HEK293 (cell line): Measurements from ENCODE around the gene SERINC1.

ENCODE experiments used
- CTCF ChIP-seq: fragments of 450-650 bp; formaldehyde crosslinking; IDR thresholded peaks from 2 replicates; pipeline ENCODE4 v1.5.1; 2016; ENCODE audit warnings: missing biosample characterization, missing genetic modification characterization
- HOXA7 ChIP-seq: sonication (generic); formaldehyde crosslinking; IDR thresholded peaks from 2 replicates; pipeline ENCODE4 v1.8.1; 2022; ENCODE audit warnings: missing genetic modification reagents, borderline replicate concordance
- MYNN ChIP-seq: fragments of 450-650 bp; formaldehyde crosslinking; IDR thresholded peaks from 2 replicates; pipeline ENCODE4 v1.5.1; 2016; ENCODE audit warnings: missing biosample characterization, missing genetic modification characterization, borderline replicate concordance
- PRDM1 ChIP-seq: fragments of 450-650 bp; formaldehyde crosslinking; IDR thresholded peaks from 2 replicates; pipeline ENCODE4; 2016; ENCODE audit warnings: missing biosample characterization, missing genetic modification characterization
- PRDM10 ChIP-seq: fragments of 450-650 bp; formaldehyde crosslinking; IDR thresholded peaks from 2 replicates; pipeline ENCODE4 v1.5.1; 2016; ENCODE audit warnings: missing biosample characterization, missing genetic modification characterization
- ZBTB17 ChIP-seq: fragments of 450-650 bp; formaldehyde crosslinking; IDR thresholded peaks from 2 replicates; pipeline ENCODE4 v1.5.1; 2016; ENCODE audit warnings: missing biosample characterization, missing genetic modification characterization
- ZBTB26 ChIP-seq: fragments of 450-650 bp; formaldehyde crosslinking; optimal IDR thresholded peaks from 2 replicates; pipeline ENCODE3; 2016; ENCODE audit warnings: missing biosample characterization, mild to moderate bottlenecking, missing genetic modification characterization
- ZBTB49 ChIP-seq: fragments of 450-650 bp; formaldehyde crosslinking; IDR thresholded peaks from 2 replicates; pipeline ENCODE4 v1.5.1; 2016; ENCODE audit warnings: missing biosample characterization, missing genetic modification characterization, low read depth
- ZNF121 ChIP-seq: fragments of 450-650 bp; formaldehyde crosslinking; IDR thresholded peaks from 2 replicates; pipeline ENCODE4 v1.5.1; 2016; ENCODE audit warnings: missing biosample characterization, missing genetic modification characterization
- ZNF138 ChIP-seq: fragments of 450-650 bp; formaldehyde crosslinking; IDR thresholded peaks from 2 replicates; pipeline ENCODE4 v1.5.1; 2016; ENCODE audit warnings: missing biosample characterization, missing genetic modification characterization, borderline replicate concordance
- ZNF248 ChIP-seq: fragments of 450-650 bp; formaldehyde crosslinking; IDR thresholded peaks from 2 replicates; pipeline ENCODE4 v1.5.1; 2017; ENCODE audit warnings: missing biosample characterization, missing genetic modification characterization
- ZNF280D ChIP-seq: fragments of 450-650 bp; formaldehyde crosslinking; IDR thresholded peaks from 2 replicates; pipeline ENCODE4 v1.5.1; 2016; ENCODE audit warnings: missing biosample characterization, missing genetic modification characterization
- ZNF677 ChIP-seq: fragments of 450-650 bp; IDR thresholded peaks from 2 replicates; pipeline ENCODE4 v1.5.0; 2018; ENCODE audit warnings: missing biosample characterization, mild to moderate bottlenecking, missing genetic modification characterization, moderate library complexity
- ZSCAN30 ChIP-seq: fragments of 450-650 bp; IDR thresholded peaks from 2 replicates; pipeline ENCODE4 v1.5.1; 2018; ENCODE audit warnings: missing biosample characterization, mild to moderate bottlenecking, missing genetic modification characterization, moderate library complexity

- TF ChIP-seq HOXA7 (no peak), ZSCAN30 (tag by site-specific recombination) (no peak), CTCF (no peak), PRDM1 (no peak), ZNF677 (tag by site-specific recombination) (no peak), ZNF248 (no peak), MYNN (tag by site-specific recombination) (no peak), ZNF280D (no peak), ZBTB49 (tag by site-specific recombination) (no peak), ZNF121 (tag by site-specific recombination) (no peak), ZBTB26 (no peak), ZNF138 (tag by site-specific recombination) (no peak), PRDM10 (tag by site-specific recombination) (no peak), ZBTB17 (tag by site-specific recombination) (no peak)
Measured at GRCh38 chr6:122429323-122429722, 42.3 kb downstream of the SERINC1 start.
